AG04449 (cell line): ENCODE data around the gene CEACAM6.
"Not testable (repeated sequence)": the region's sequence is repeated elsewhere in the genome, so short reads cannot be mapped to it uniquely, and the experiment has no call there.

Experiments
- CTCF ChIA-PET: fragments of 350-600 bp; formaldehyde crosslinking; extraction: SDS; loops from one replicate; lab custom pipeline; 2021; ENCODE audit warnings: antibody characterized with exemption; lab: Yijun Ruan, JAX
- POLR2A ChIA-PET: fragments of 400-600, 350-600 bp; formaldehyde crosslinking; extraction: SDS; loops from one replicate; lab custom pipeline; 2020; ENCODE audit warnings: antibody characterized with exemption, inconsistent platforms; lab: Yijun Ruan, JAX
- DNase-seq: peaks from one replicate; pipeline ENCODE4 v3.0.0-alpha.2; 2010; ENCODE audit warnings: low read depth, low spot score
- H3K4me3 ChIP-seq: 2 replicates; pipeline ENCODE4 v1.5.1; 2011; ENCODE audit warnings: low read depth, mild to moderate bottlenecking, control low read depth, low read length
- TF ChIP-seq, protein P1 (sequence below): IDR thresholded peaks from one replicate; pipeline ENCODE4 v1.5.1; 2011; ENCODE audit warnings: mild to moderate bottlenecking, moderate library complexity, low read length, control low read depth, inconsistent platforms; ENCODE audit not compliant: insufficient read depth; ENCODE audit errors: missing control alignments

Gene CEACAM6

GRCh38 chr19:41753936-41754529 lies 1.3 kb upstream of the CEACAM6 start:
- no peak for DNase-seq
- ChIA-PET CTCF (interaction anchor here (0.7 to 4.9 kb wide), 20 partner anchors 10 to 114 kb away, joined by 3 to 41 read pairs (median 4); no protein-coding TSS in a partner anchor), POLR2A (no interaction called here)
- H3K4me3 ChIP-seq, result no peak overlapping the region
- TF ChIP-seq, protein P1, sequence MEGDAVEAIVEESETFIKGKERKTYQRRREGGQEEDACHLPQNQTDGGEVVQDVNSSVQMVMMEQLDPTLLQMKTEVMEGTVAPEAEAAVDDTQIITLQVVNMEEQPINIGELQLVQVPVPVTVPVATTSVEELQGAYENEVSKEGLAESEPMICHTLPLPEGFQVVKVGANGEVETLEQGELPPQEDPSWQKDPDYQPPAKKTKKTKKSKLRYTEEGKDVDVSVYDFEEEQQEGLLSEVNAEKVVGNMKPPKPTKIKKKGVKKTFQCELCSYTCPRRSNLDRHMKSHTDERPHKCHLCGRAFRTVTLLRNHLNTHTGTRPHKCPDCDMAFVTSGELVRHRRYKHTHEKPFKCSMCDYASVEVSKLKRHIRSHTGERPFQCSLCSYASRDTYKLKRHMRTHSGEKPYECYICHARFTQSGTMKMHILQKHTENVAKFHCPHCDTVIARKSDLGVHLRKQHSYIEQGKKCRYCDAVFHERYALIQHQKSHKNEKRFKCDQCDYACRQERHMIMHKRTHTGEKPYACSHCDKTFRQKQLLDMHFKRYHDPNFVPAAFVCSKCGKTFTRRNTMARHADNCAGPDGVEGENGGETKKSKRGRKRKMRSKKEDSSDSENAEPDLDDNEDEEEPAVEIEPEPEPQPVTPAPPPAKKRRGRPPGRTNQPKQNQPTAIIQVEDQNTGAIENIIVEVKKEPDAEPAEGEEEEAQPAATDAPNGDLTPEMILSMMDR, result peak; percentile 58

GRCh38 chr19:41758846-41759245 lies 3.5 kb downstream of the CEACAM6 start:
- CTCF ChIA-PET, result no interaction called here
- H3K4me3 ChIP-seq, result no peak overlapping the region
- POLR2A ChIA-PET, result no interaction called here
- no peak for DNase-seq
- TF ChIP-seq, protein P1, result no peak

DNA sequence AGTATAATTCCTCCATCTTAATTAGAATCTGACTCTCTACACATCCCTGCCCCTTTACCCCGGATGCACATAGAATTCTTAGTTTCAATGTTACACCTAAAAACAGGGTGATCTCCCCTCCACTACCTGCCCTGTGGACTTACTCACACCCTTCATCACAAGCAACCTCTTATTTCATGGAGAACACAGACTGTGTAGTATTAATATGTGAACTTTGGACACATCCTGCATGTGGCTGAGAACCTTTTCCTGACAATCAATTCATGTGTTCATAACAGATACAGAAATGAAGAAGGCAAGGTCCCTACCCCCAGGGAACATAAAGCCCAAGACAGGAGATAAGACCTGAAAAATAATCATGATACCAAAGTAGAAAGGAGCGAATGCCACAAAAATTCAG lies 11.8 kb downstream of the CEACAM6 start:
- POLR2A ChIA-PET, result no interaction called here
- no peak overlapping the region for H3K4me3 ChIP-seq
- TF ChIP-seq, protein P1, result no peak
- DNase-seq, result no peak
- CTCF ChIA-PET, result interaction anchor here (1.7 kb wide), 1 partner anchor 13 kb away, joined by 4 read pairs; no protein-coding TSS in a partner anchor

GRCh38 chr19:41768105-41768504 lies 12.8 kb downstream of the CEACAM6 start:
- CTCF ChIA-PET, result interaction anchor here (1.7 kb wide), 1 partner anchor 14 kb away, joined by 4 read pairs; no protein-coding TSS in a partner anchor
- DNase-seq, H3K4me3 ChIP-seq, POLR2A ChIA-PET: not testable (repeated sequence)

DNA sequence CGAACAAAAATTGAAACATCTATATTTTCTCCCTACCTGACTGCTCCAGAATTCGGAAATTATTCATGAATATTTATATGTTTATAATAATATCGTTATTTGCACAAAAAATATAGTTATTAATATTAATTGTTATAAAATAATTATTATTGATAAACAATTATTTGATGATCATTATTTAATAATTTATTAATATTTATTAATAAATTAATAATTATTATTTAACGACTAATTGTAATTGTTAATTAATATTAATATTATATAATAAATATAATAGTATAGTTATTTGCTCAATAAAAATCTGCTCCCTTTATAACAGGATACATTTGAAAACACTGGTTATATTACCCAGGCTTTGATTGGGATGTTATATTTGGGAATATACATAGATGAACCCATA lies 14.3 kb downstream of the CEACAM6 start:
- POLR2A ChIA-PET, result no interaction called here
- TF ChIP-seq, protein P1, result no peak
- H3K4me3 ChIP-seq, result no peak overlapping the region
- CTCF ChIA-PET, result interaction anchor here (0.9 to 2.9 kb wide), 4 partner anchors 15 to 25 kb away, joined by 3 to 11 read pairs (median 6); no protein-coding TSS in a partner anchor
- DNase-seq, result no peak

- DNase-seq, result no peak
- ChIA-PET CTCF (interaction anchor here (0.8 to 2.9 kb wide), 5 partner anchors 9 to 22 kb away, joined by 3 to 11 read pairs (median 5); no protein-coding TSS in a partner anchor), POLR2A (no interaction called here)
- H3K4me3 ChIP-seq, result no peak overlapping the region
- TF ChIP-seq, protein P1, result no peak
Observed at GRCh38 chr19:41771410-41771809, 16.1 kb downstream of the CEACAM6 start.
